ENCODE data around the gene BACH1.
A peak's percentile ranks its signal among the peaks of the same experiment; 100 is the strongest.

The BACH1 gene

DNA sequence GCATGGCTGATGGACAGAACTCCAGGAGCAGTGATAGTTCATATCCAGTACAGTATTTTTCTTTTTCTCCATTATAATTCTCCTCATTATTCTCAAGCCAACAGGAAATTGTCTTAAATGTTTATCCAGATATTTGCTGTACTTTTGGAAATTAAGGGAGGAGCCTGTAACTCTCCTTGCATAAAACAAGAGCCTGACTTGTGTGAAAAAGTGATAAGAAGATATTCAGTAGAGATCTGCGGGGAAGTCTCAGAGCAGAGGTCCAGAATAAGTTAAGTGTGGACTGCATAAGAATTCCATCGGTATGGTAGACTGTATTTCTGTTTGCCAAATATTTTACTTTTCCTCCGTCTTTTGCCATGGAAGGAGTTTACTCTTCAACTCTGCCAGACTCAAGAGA, 70.2 kb downstream of the BACH1 start:
- in situ Hi-C loops (cut with MboI; ENCODE audit: low pct_unique_long_range_greater_than_20kb, low sequenced_read_pairs, unreplicated experiment) = no loop called here
- no peak for DNase-seq (ENCODE audit: low spot score)
- TF ChIP-seq, protein P1, sequence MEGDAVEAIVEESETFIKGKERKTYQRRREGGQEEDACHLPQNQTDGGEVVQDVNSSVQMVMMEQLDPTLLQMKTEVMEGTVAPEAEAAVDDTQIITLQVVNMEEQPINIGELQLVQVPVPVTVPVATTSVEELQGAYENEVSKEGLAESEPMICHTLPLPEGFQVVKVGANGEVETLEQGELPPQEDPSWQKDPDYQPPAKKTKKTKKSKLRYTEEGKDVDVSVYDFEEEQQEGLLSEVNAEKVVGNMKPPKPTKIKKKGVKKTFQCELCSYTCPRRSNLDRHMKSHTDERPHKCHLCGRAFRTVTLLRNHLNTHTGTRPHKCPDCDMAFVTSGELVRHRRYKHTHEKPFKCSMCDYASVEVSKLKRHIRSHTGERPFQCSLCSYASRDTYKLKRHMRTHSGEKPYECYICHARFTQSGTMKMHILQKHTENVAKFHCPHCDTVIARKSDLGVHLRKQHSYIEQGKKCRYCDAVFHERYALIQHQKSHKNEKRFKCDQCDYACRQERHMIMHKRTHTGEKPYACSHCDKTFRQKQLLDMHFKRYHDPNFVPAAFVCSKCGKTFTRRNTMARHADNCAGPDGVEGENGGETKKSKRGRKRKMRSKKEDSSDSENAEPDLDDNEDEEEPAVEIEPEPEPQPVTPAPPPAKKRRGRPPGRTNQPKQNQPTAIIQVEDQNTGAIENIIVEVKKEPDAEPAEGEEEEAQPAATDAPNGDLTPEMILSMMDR (IDR thresholded peaks at IDR 0.05; ENCODE audit: extremely low read depth, insufficient read depth, missing control alignments) = no peak

DNA sequence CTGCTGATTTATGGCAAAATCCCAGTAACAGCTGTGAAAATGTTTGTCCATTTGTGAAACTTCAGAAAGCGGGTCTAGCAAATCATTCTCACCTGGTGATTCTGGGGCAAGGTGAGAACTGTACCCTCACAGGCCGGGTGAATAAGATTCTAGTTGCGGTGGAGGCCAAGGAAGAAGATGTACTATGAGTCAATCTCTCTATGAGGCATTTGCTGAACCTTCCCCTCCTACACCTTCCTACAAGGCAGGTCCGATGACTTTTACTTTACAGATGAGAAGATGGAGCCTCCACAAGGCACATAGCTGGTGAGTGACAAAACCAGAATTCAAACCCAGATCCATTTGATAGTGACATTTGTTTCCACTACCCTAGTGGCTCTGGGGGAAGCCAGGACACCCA, 72.7 kb downstream of the BACH1 start:
- peak; percentile 29 for DNase-seq (ENCODE audit: low spot score)
- in situ Hi-C loops (cut with MboI; ENCODE audit: low pct_unique_long_range_greater_than_20kb, low sequenced_read_pairs, unreplicated experiment) = loop anchor here (5.0 to 10.0 kb wide), 2 partner anchors 207 to 284 kb away; no protein-coding TSS in a partner anchor
- TF ChIP-seq, protein P1 (IDR thresholded peaks at IDR 0.05; ENCODE audit: extremely low read depth, insufficient read depth, missing control alignments) = no peak

DNA sequence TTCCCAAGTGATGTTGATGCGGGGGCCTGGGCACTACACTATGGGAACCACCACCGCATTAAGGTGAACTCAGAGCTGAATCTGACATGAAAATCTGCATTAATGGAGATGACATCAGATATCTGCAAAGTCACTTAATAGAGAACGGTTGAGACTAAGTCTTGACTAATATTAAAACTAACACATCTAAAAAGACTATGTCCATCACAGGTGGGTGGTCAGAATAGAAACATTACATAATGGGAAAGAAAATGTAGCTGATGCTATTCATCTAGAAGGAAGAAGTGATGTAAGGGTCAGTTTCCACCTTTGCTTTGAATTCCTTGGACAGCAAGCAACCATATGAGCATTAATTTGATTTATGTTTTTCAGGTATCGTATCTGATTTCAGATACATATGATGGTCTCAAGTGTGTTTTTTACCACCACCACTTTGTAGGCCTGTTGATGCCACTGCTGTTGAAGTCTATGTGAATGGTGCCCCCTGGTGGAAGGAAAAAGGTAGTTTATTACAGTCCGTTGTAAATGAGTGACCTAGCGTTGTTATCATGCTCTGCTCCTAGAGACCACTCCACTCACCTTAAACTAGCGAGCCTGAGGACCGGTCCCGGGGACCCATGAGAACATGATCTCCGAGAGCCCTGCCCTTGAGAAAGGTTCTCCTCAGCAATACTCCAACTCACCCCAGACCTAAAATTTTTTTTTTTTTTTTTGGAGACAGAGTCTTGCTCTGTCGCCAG, 73.5 kb downstream of the BACH1 start:
- DNase-seq (ENCODE audit: low spot score) = peak; percentile 65
- TF ChIP-seq, protein P1 (IDR thresholded peaks at IDR 0.05; ENCODE audit: extremely low read depth, insufficient read depth, missing control alignments) = peak; percentile 71
- in situ Hi-C loops (cut with MboI; ENCODE audit: low pct_unique_long_range_greater_than_20kb, low sequenced_read_pairs, unreplicated experiment) = loop anchor here (5.0 to 10.0 kb wide), 2 partner anchors 207 to 285 kb away; no protein-coding TSS in a partner anchor

DNA sequence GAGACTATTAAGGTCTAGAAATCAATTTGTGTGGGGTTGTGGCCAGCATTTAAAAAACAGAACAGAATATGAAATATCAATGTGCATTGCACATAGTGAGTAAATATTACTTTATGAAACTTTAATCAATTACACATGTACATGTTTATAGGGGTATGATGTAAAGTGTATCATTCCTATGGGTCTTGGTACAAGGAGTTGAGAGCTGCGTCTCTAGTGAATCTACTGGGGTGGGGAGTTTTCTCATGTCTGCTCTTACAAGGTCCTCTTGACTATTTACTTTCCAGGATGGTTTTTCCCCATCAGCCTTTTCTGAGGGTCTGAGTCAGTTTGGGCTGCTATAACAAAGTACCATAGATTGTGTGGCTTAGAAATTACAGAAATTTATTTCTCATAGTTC, 75.8 kb downstream of the BACH1 start:
- TF ChIP-seq, protein P1 (IDR thresholded peaks at IDR 0.05; ENCODE audit: extremely low read depth, insufficient read depth, missing control alignments) = no peak
- no peak for DNase-seq (ENCODE audit: low spot score)
- in situ Hi-C loops (cut with MboI; ENCODE audit: low pct_unique_long_range_greater_than_20kb, low sequenced_read_pairs, unreplicated experiment) = loop anchor here (5.0 to 10.0 kb wide), 2 partner anchors 210 to 287 kb away; no protein-coding TSS in a partner anchor

DNA sequence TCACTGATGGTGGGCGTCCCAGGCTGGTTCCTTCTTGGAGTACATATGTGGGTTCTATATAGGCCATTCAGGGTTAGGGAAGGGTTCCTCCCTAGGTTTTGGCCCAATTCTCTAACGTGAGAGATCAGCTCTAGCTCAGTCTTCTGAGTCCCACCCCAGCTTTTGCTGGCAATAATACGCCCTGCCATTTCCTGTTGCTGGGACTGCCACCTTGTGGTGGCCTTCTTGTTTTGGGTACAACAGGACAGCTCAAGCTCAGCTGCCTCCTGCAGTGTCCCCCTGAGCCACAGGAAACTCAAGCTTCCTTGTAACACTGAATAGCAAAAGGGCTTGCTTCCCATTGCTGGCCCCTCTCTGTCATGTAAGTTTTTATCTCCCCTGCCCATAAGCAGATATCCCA, 77.8 kb downstream of the BACH1 start:
- peak; percentile 42 for DNase-seq (ENCODE audit: low spot score)
- TF ChIP-seq, protein P1 (IDR thresholded peaks at IDR 0.05; ENCODE audit: extremely low read depth, insufficient read depth, missing control alignments) = peak; percentile 66
- in situ Hi-C loops (cut with MboI; ENCODE audit: low pct_unique_long_range_greater_than_20kb, low sequenced_read_pairs, unreplicated experiment) = loop anchor here (10.0 kb wide), 1 partner anchor 212 kb away; no protein-coding TSS in a partner anchor

DNA sequence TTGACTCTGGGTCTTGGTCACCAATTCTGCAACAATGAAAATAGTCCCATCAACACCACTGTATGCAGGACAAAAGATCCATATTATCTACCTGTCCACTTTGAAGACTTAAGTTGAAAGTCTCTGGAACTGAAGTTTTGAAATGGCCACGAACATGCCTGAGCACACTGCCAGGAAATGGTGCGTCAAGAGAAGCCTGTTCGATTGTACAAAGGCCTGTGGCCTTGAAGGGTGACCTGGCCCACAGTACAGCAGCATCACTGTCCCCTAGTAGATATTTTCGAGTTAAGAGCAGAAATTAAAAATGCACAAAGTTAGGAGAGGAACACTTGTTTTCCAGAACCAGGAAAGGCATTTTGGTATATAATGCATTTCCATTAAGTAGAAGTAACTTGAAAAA, 78.5 kb downstream of the BACH1 start:
- in situ Hi-C loops (cut with MboI; ENCODE audit: low pct_unique_long_range_greater_than_20kb, low sequenced_read_pairs, unreplicated experiment) = loop anchor here (10.0 kb wide), 1 partner anchor 212 kb away; no protein-coding TSS in a partner anchor
- TF ChIP-seq, protein P1 (IDR thresholded peaks at IDR 0.05; ENCODE audit: extremely low read depth, insufficient read depth, missing control alignments) = no peak
- DNase-seq (ENCODE audit: low spot score) = no peak
